Measurements from ENCODE around the gene CACNA1H.
"Not testable (repeated sequence)": the region's sequence is repeated elsewhere in the genome, so short reads cannot be mapped to it uniquely, and the experiment has no call there.

Gene CACNA1H

DNA sequence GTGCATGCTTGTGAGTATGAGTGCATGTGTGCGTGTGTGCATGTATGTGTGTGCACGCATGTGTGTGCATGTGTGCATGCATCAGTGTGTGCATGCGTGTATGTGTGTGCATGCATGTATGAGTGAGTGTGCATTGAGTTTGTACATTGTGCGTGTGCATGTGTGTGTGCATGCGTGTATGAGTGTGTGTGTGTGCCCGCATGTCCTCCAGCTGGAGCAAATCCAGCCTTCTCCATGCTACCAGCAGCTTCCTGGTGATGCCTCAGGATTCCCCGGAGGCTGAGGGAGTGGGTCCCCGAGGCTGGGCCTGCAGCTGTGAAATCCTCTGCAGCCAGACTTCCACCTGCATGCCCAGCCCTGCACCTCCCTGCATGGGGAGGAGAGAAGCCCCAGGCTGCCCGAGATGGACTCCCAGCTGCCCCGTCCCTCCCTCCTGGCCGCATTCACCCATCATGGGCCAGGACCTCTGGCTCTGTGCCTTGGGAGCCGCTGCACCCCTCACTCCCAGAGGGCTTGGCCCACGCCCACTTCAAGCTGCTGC lies 112.3 kb downstream of the CACNA1H start:
- DNase-seq (ENCODE audit: low read depth, low spot score) = no peak

DNA sequence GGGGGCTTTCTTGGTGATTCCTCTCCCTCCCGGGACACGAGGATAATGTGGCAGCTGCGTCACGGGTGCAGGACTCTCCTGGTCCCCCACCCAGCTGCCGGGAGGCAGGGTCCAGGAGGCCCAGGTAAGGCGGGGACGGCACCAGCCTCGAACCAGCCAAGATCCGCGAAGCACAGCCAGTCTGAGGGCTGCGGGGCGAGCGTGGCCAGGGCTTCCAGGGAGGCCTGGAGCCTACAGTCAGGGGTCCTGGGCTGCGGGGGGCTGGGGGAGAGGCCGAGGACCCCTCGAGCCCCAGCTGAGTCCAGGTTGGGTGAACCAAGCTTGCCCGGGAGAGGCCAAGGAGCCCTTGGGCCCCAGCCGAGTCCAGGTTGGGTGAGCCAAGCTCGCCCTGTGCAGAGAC lies 112.9 kb downstream of the CACNA1H start:
- DNase-seq (ENCODE audit: low read depth, low spot score) = no peak

DNA sequence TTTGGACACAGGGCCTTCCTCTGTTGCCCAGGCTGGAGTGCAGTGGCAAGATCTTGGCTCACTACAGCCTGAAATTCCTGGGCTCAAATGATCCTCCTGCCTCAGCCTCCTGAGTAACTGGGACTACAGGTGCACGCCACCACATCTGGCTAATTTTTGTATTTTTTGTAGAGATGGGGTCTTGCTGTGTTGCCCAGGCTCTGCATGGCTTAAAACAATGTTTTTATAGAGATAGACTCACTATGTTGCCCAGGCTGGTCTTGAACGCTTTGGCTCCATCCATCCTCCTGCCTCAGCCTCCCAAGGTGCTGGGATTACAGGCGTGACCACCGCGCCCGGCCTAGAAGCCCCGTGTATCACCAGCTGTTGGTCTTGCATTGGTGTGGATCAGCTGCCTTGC lies 116.5 kb downstream of the CACNA1H start:
- not testable (repeated sequence) for DNase-seq (ENCODE audit: low read depth, low spot score)

DNA sequence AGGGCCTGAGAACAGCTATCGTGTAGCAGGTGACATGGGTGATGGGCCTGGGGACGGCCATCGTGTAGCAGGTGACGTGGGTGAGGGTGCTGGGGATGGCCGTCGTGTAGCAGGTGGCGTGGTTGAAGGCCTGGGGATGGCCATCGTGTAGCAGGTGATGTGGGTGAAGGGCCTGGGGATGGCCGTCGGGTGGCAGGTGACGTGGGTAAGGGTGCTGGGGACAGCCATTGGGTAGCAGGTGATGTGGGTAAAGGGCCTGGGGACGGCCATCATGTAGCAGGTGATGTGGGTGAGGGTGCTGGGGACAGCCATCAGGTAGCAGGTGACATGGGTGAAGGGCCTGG lies 118.4 kb downstream of the CACNA1H start:
- DNase-seq (ENCODE audit: low read depth, low spot score) = no peak
